HCT116 (cell line): Measurements from ENCODE around the gene TCF7L1.

Source experiments
- CEBPB ChIP-seq: IDR thresholded peaks from 2 replicates; pipeline ENCODE4 v1.6.1; 2012; ENCODE audit warnings: low read depth
- CTCF ChIP-seq, 3 experiments: fragments of 200-600 bp in 1 of 3; sonication (generic) in 1 of 3; IDR thresholded peaks in 2 of 3; conservative IDR thresholded peaks in 1 of 3; 2 replicates each; pipeline ENCODE4 v1.5.1; 2012 to 2017; ENCODE audit warnings: low read depth in 2 of 3, low read length in 2 of 3, antibody characterized with exemption in 1 of 3, borderline replicate concordance in 1 of 3, control low read depth in 1 of 3, mild to moderate bottlenecking in 1 of 3, mixed read lengths in 1 of 3, mixed run types in 1 of 3, moderate library complexity in 1 of 3; ENCODE audit not compliant: insufficient read depth in 1 of 3
- EZH2 ChIP-seq: fragments of 200-600 bp; sonication (generic); IDR thresholded peaks from 2 replicates; pipeline ENCODE4 v1.6.1; 2017; ENCODE audit warnings: antibody characterized with exemption, mixed run types
- EZH2phosphoT487 ChIP-seq: fragments of 200-600 bp; IDR thresholded peaks from 2 replicates; pipeline ENCODE4 v1.6.1; 2018; ENCODE audit warnings: antibody characterized with exemption, borderline replicate concordance
- FOSL1 ChIP-seq: IDR thresholded peaks from 2 replicates; pipeline ENCODE4 v1.6.1; 2012; ENCODE audit warnings: low read depth
- JUND ChIP-seq: IDR thresholded peaks from 2 replicates; pipeline ENCODE4 v1.6.1; 2012
- MAX ChIP-seq: IDR thresholded peaks from 2 replicates; pipeline ENCODE4 v1.6.1; 2012
- POLR2A ChIP-seq: IDR thresholded peaks from 2 replicates; pipeline ENCODE4 v1.7.0; 2011; ENCODE audit warnings: borderline replicate concordance; ENCODE audit not compliant: insufficient read depth, insufficient read length; ENCODE audit errors: extremely low read depth
- REST ChIP-seq: IDR thresholded peaks from 2 replicates; pipeline ENCODE4 v1.6.1; 2012; ENCODE audit warnings: low read depth
- TCF7L2 ChIP-seq: IDR thresholded peaks from 2 replicates; pipeline ENCODE4 v1.7.0; 2011; ENCODE audit warnings: borderline replicate concordance, inconsistent platforms; ENCODE audit not compliant: insufficient read depth, insufficient read length; ENCODE audit errors: extremely low read depth

- TF ChIP-seq CTCF (IDR thresholded peaks at IDR 0.05 in 2 of 3, conservative IDR thresholded peaks at IDR 0.05 in 1 of 3; ENCODE audit: borderline replicate concordance in 1 of 3, insufficient read depth in 1 of 3, low read depth in 2 of 3, low read length in 2 of 3) (no peak), CEBPB (no peak), EZH2 (no peak), FOSL1 (no peak), POLR2A (no peak), REST (no peak), EZH2phosphoT487 (no peak), MAX (no peak), JUND (no peak), TCF7L2 (no peak)
These were observed 76.7 kb downstream of the TCF7L1 start for GRCh38 chr2:85209887-85210286.
